PC-3 (cell line): ENCODE results near the gene ATP1B2. TPM values are rescaled to one million over a fixed set of nuclear protein-coding genes. Genes with fewer than 3 reads are reported as not detected.
A peak's percentile ranks its signal among the peaks of the same experiment; 100 is the strongest.

Source experiments
- ATAC-seq: fragments of 200-7000 bp; cut with Tn5 transposase; 2 replicates; pipeline ENCODE4 v1.9.1; 2020; ENCODE audit warnings: mild to moderate bottlenecking, moderate library complexity
- BruUV-seq: library from RNA; stranded (reverse); fragments of 400-500 nt; replicated peaks from 2 replicates; lab custom pipeline; 2021; lab: Mats Ljungman, UMichigan
- CTCF ChIA-PET: fragments of 300-600 bp; sonication (Branson Sonifier 250); formaldehyde crosslinking; loops from one replicate; lab custom pipeline; 2022; ENCODE audit warnings: antibody characterized with exemption; lab: Charles Lee
- POLR2A ChIA-PET: fragments of 300-600 bp; sonication (Branson Sonifier 250); formaldehyde crosslinking; loops from one replicate; lab custom pipeline; 2022; ENCODE audit warnings: antibody characterized with exemption; ENCODE audit not compliant: unreplicated experiment; lab: Charles Lee
- DNase-seq: peaks from one replicate; pipeline ENCODE4 v3.0.0-alpha.2; 2015
- H2AFZ ChIP-seq: fragments of 300-600 bp; sonication (generic); 2 replicates; pipeline ENCODE4 v1.6.0; 2016; ENCODE audit warnings: antibody characterized with exemption, low read length
- H3F3A ChIP-seq: fragments of 300-600 bp; sonication (generic); one replicate; pipeline ENCODE4 v1.6.0; 2017; ENCODE audit warnings: antibody characterized with exemption, low read length, control low read depth, mild to moderate bottlenecking; ENCODE audit not compliant: unreplicated experiment
- H3K27ac ChIP-seq: fragments of 300-600 bp; sonication (generic); 2 replicates; pipeline ENCODE4 v1.5.1; 2016; ENCODE audit warnings: mild to moderate bottlenecking, low read length
- H3K27me3 ChIP-seq: fragments of 300-600 bp; sonication (generic); 2 replicates; pipeline ENCODE4 v1.6.1; 2016; ENCODE audit warnings: low read length, mixed read lengths
- H3K36me3 ChIP-seq: fragments of 300-600 bp; sonication (generic); 2 replicates; pipeline ENCODE4 v1.6.1; 2016; ENCODE audit warnings: low read depth, mixed run types, low read length, mixed read lengths
- H3K4me1 ChIP-seq: fragments of 300-600 bp; sonication (generic); 2 replicates; pipeline ENCODE4 v1.5.1; 2016; ENCODE audit warnings: low read length; ENCODE audit not compliant: insufficient read depth
- H3K4me2 ChIP-seq: fragments of 300-600 bp; sonication (generic); 2 replicates; pipeline ENCODE4 v1.6.0; 2016; ENCODE audit warnings: low read length
- H3K4me3 ChIP-seq: fragments of 300-600 bp; sonication (generic); 2 replicates; pipeline ENCODE4 v1.5.1; 2016; ENCODE audit warnings: mild to moderate bottlenecking, low read length, mixed read lengths
- H3K79me2 ChIP-seq: fragments of 300-600 bp; sonication (generic); 2 replicates; pipeline ENCODE4 v1.6.1; 2017; ENCODE audit warnings: low read length, mixed read lengths
- H3K9ac ChIP-seq: fragments of 300-600 bp; sonication (generic); 2 replicates; pipeline ENCODE4 v1.6.0; 2016; ENCODE audit warnings: mild to moderate bottlenecking, low read length
- H3K9me2 ChIP-seq: fragments of 300-600 bp; sonication (generic); replicated peaks from 2 replicates; pipeline ENCODE4 v1.6.1; 2016; ENCODE audit warnings: mixed run types, low read length, mixed read lengths
- H3K9me3 ChIP-seq: fragments of 300-600 bp; sonication (generic); 2 replicates; pipeline ENCODE4 v1.6.1; 2016; ENCODE audit warnings: low read length, mixed read lengths
- H4K20me1 ChIP-seq: fragments of 300-600 bp; sonication (generic); 2 replicates; pipeline ENCODE4 v1.6.1; 2016; ENCODE audit warnings: low read length, mixed read lengths
- CTCF ChIP-seq: fragments of 300-600 bp; sonication (generic); conservative IDR thresholded peaks from 2 replicates; pipeline ENCODE4 v1.5.1; 2017; ENCODE audit warnings: antibody characterized with exemption, low read depth, mild to moderate bottlenecking, low read length
- EZH2 ChIP-seq: fragments of 300-600 bp; sonication (generic); IDR thresholded peaks from one replicate; pipeline ENCODE4 v1.6.1; 2017; ENCODE audit warnings: antibody characterized with exemption, mild to moderate bottlenecking, low read length; ENCODE audit not compliant: unreplicated experiment
- EZH2phosphoT487 ChIP-seq: fragments of 300-600 bp; sonication (generic); IDR thresholded peaks from 2 replicates; pipeline ENCODE4 v1.6.1; 2018; ENCODE audit warnings: mild to moderate bottlenecking, antibody characterized with exemption, low read length, borderline replicate concordance
- intact Hi-C: fragments of 100-400 bp; cut with micrococcal nuclease; formaldehyde crosslinking; loops from 2 replicates; pipeline ENCODE4 v1.9.0; 2023
- total RNA-seq: library from RNA; depleted of rRNA; stranded (reverse); fragments of >200 nt; gene quantifications from 2 replicates; pipeline ENCODE4 v1.2.3, GENCODE V29; 2014

Gene ATP1B2
- total RNA-seq, 1 experiment from 2014 or later: not detected

- DNase-seq (no peak), ATAC-seq (no peak)
- Histone ChIP-seq H3K9me2 (no peaks in the 10 kb centered on the region), H3K9ac (no peak overlapping the region), H3F3A (no peaks in the 10 kb centered on the region), H3K4me2 (no peak overlapping the region), H3K79me2 (peaks cover 8% of the 10 kb centered on the region), H3K36me3 (no peaks in the 10 kb centered on the region), H3K4me1 (no peaks in the 10 kb centered on the region), H2AFZ (no peak overlapping the region), H3K27me3 (no peaks in the 10 kb centered on the region), H3K4me3 (no peak overlapping the region), H3K27ac (no peak overlapping the region), H3K9me3 (no peaks in the 10 kb centered on the region), H4K20me1 (no peaks in the 10 kb centered on the region)
- ChIA-PET CTCF (interaction anchor here (0.6 to 1.9 kb wide), 4 partner anchors 16 to 57 kb away, joined by 6 to 8 read pairs (median 6); partner anchors contain the start of gene WRAP53), POLR2A (no interaction called here)
- intact Hi-C loops: loop anchor here (5.0 kb wide), 1 partner anchor 56 kb away; the partner anchor contains the start of genes TP53 and WRAP53
- no TSS peak for BruUV-seq
- TF ChIP-seq EZH2 (no peak), EZH2phosphoT487 (no peak), CTCF (no peak)
Measured at GRCh38 chr17:7631398-7632380, 19.0 kb upstream of the ATP1B2 start.

GRCh38 chr17:7632492-7632894, 18.2 kb upstream of the ATP1B2 start:
- Histone ChIP-seq H3K79me2 (0 out of 2 replicates have a peak, but pooled peaks cover under 1% of the 10 kb centered on the region), H3K4me2 (no peak overlapping the region), H3K9me3 (no peaks in the 10 kb centered on the region), H3K27ac (no peak overlapping the region), H4K20me1 (no peaks in the 10 kb centered on the region), H3K9ac (no peak overlapping the region), H3K36me3 (no peaks in the 10 kb centered on the region), H2AFZ (peak overlapping the region; percentile 61; the same call in 1 of the 2 replicates), H3F3A (no peaks in the 10 kb centered on the region), H3K4me3 (no peak overlapping the region), H3K9me2 (no peaks in the 10 kb centered on the region), H3K4me1 (no peaks in the 10 kb centered on the region), H3K27me3 (no peaks in the 10 kb centered on the region)
- POLR2A ChIA-PET: no interaction called here
- BruUV-seq: no TSS peak
- DNase-seq (peak; percentile 58), ATAC-seq (peak; percentile 63)
- TF ChIP-seq CTCF (peak; percentile 56), EZH2 (no peak)
- CTCF ChIA-PET: interaction anchor here (0.6 to 1.9 kb wide), 3 partner anchors 19 to 56 kb away, joined by 6 to 8 read pairs (median 6); partner anchors contain the start of gene WRAP53
- intact Hi-C loops: loop anchor here (5.0 kb wide), 1 partner anchor 55 kb away; the partner anchor contains the start of genes TP53 and WRAP53
